Middle frontal gyrus (tissue), 1 donor: ENCODE data around the gene MEGF11.

Source experiments
- DNase-seq: peaks from one replicate; pipeline ENCODE4 v3.0.0-alpha.2; 2015; ENCODE audit warnings: low spot score; ENCODE audit errors: extremely low spot score

Gene MEGF11

DNA sequence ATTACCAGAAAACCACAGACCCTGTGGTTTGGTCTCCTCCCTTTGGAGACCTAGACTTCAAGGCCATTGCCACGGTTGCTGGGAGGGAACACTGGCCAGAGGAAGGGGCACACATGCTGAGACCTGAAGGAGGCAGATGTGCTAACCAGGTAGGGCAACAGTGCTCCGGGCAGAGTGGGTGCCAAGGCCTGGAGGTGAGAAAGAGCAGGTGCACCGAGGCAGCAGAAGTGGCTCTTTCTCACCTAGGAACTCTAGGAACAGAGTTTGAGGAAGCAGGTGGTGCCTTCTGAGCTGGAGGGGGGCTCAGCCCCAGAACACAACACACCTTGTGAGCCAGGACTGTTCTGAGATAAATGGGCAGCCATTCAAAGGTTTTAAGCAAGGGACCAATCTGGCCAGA lies 106.1 kb downstream of the MEGF11 start:
- DNase-seq: no peak

DNA sequence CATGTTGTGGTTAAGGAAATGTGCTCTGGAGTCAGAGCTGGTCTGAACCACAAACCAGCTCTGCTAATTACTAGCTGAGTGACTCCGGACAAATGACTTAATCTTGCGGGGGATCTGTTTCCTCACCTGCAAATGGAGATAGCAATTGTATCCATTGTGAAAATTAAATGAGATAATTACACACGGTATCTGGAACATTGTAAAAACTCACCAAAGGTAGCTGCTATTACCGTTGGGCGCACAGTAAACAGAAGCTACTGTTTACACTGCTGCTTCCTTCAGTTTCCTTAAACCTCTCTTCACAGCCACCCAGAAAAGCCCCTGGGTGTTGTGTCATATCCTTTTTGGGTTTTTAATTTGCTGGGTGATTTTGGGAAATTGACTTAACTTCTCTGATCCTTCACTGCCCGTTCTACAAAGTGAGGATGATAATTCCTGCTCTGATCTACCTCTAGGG lies 107.8 kb downstream of the MEGF11 start:
- DNase-seq: no peak

DNA sequence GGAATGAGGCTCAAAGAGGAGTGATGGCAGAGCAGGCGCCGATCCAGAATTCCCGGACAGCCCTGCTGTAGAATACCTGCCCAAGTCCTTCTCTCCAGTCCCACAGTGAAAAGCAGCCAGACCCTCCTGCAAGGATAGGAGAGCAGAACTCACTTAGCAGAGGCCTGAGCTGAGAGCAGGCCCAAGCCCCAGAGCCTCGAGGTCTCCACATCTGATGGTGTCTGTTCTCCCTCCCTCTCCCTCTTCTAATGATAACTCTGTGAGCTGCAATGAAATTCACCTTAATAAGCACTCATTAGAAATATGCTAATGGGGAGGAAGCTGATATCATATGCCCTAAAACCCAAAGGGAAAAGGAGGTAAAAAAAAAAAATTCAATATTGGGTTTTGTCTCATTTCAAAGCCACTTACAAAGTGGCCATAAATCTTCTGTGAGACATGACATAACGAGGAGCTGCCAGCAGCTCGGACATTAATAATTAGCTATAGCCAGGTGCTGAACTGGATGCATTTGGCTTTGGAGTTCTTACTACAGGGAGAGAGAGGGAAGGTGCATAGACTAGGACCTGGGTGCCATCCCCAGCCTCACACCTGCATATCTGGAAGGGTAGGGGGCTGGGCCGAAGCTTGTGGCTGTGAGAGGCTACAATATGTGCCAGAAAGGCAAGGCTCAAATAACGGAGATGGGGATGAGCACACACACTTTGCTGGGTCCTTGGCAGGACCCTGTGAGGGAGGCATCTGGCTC lies 108.4 kb downstream of the MEGF11 start:
- DNase-seq: no peak

DNA sequence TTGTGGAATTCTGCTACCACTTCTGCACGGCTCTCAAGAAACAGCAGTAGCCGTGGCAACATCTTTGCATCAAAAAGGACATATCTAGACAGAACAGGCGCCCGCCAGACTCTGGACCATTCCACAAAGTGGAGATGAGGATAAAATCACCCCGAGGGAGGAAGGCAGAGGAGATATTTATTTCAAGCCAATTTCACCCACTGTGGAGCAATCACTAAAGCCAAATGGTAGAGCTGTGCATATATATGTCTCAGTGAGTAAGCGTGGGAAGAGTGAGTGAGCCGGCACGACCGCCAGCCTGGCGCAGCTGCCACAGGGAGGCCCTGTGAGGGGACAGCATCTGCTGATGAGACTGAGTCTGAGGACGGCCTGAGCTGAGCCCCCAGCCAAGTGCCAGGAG lies 111.3 kb downstream of the MEGF11 start:
- peak; percentile 58 for DNase-seq

DNA sequence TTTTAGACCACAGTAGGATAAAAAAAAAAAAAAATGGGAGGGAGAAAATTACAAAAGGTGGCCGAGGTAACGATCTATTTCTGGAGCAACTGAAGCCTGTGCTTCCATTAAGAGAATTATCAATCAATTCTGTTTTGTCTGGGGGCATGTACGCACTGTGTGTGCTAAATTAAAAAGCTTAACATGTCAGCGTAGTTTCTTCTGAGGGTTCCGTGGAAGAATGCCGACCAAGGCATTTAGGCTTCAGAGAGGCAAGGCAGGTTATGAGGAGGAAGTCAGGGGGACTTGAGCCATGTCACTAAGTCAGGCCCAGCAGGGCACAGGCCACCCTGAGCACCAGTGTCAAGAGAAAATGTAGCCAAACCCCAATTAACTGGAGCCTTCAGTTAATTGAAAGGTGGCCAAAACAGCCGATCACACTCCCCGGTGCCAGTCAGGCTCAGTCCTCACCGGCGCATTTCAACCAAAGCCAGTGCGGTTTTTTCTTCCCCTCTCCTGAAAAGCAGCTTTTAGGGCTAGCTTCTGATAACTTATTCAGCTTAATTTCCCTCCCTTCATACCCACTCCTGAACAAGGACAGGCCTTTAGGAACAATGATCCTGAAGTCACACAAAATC lies 113.9 kb downstream of the MEGF11 start:
- DNase-seq: no peak

DNA sequence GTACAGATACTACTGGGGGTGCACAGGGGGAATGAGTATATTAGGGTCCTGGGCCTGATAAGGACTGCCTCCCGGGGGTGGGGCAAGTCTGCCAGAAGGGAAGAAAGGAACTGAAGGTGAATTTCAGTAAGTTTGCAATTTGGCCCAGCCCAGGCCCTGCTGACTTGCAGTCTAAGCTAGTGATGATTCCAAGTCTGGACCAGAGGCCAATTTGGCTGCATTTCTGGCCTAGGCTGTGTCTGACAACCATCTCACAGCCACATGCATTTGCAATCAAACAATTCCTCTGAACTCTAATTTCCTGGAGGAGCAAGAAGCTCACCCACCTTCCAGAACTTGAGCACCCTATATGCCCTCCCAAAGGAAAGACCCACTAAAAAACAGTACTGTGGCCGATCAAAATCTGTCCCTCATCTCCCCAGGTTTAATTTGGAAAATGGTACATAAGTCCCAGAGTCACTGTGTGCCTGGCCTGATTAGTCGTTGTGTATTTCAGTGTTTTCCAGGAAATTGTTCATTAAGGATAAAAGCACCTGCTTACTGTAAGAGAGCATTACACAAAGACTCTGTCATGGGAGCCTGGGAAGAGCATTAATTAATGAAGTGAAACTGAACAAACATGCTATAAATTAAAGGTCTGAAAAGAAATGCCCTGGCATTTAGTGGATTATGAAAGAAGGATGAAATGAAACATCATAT lies 114.5 kb downstream of the MEGF11 start:
- DNase-seq: no peak

DNA sequence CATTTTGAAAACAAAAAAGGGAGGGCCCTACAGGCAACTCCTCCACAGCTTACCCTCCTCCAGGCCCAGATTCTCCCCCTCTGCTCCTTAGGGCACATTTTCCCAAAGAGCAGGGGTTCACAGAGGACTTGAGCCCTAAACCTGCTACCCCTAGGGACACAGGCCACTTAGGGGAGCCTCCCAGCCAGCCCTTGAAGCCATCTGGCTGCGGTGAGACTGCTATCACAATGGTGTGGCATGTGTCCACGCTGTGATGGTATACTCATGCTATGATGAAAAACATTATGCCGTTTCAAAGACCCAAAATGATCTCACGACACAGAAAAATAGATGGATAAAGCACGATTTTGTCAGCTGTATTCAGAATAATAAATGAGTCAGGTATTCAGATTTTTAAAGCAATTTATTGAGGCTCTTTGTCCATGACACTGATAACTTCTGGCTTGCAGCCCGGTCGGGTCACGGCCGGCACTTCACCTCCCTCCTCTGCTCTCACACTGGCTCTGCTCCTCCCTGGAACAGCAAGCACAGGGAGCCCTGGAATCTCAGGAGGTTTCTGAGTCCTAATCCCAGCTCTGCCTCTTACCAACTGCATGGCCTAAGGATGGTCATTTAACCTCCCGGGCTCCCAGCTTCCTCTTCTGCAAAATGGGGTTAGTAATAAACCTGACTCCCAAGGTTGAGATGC lies 115.3 kb downstream of the MEGF11 start:
- DNase-seq: no peak

DNA sequence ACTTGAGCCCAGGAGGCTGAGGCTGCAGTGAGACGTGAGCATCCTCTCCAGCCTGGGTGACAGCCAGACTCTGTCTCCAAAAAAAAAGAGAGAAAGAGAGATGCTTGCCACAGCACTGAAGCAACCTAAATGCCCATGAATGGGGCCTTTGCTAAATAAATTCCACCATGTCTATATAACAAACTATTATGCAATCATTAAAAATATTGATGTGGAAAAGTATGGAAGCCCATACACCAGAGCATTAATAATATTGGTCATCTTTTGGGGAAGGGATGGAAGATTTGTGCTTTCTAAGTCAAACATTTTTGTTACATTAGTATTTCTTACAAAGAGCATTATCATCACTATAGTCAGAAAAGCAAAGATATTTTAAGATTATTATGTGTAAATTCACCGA lies 116.6 kb downstream of the MEGF11 start:
- DNase-seq: no peak

DNA sequence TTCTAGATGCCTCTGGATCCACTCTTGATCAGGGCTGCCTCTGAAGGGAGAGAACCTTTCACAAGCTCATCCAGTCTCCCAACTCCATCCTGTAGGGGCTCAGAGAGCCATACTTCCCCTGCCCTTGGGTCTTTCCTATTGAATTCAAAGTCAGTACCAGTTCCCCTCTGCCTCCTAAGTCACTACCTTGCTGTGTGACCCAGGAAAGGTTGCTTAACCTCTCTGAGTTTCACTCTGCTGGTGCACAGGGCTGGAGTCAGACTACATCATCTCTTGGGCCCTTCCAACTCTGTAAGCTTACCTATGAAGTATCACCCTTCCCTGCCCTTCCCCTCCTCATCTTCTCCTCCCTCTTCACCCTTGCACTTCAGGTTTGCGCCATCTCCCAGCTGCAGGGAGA lies 117.9 kb downstream of the MEGF11 start:
- no peak for DNase-seq

DNA sequence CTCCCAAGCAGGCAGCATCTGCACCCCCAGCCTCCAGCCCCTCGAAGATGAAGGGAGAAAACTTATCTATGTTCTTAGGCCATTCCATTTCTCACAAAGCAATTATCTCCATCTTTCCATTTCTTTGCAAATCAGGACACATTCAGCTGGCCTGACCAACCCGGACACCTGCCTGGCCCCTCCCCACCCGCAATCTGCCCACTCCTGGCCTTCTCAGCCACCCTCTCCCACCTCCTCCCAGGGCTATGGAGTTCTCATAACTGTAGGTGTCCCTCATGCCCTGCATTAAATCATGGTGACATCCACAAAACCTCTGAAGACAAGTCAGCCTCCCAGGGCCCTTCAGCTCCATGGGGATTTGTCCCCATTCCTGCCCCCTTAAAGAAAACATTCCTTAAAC lies 119.3 kb downstream of the MEGF11 start:
- no peak for DNase-seq

DNA sequence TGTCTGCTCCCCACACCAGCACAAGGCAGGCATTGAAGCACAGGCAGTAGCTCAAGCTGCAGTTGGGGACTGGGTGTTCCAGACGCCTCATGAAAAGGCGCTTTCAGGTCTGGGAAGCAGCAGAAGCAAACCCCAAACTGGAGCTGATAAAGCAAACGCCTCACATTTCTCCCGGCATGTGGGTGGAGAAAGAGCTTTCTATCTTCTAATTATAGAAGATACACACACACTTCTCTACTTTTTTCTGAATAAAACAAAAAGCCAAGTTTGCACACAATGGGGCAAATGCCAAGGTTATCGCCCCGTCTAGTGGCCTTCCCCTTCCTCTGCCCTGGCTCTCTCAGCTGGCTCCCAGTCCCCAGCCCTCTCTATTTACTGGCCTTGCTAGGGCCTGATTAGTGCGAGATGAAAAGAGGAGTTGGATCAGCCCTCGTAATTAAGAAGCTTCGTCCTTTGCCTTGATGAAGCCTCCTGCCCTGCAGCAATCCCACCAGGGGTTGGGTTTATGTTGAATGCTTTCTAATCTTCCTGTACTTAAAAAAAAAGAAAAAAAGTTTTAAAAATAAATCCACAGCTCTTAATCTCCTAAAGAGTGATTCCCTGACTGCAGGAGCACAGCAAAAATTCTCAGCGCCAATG lies 120.2 kb downstream of the MEGF11 start:
- DNase-seq: peak; percentile 52

DNA sequence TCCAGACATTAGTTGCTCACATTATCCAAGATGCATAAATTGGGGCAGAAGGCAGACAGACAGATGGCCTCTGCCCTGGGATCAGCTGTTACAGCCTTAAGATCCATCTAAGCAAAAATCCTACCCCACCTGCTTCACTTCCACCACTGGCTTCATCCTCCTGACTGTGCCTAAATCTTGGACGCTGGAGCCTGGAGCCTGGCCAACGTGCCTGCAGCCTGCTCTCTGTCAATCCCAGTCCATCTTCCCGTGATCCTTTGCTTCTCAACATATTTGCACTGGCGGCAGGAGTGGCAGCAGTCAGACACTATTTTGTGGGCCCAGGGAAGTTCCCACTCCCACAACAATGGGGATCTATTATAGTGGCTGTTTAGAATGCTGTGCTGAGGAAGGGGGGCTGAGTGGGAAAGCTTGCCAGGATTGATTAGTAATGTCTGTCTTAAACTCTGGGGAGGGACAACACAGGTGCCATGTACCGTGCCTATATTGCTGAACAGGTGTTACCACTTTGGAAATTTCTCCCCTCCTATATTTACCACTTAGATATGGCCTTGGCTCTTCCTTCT lies 121.2 kb downstream of the MEGF11 start:
- DNase-seq: no peak

DNA sequence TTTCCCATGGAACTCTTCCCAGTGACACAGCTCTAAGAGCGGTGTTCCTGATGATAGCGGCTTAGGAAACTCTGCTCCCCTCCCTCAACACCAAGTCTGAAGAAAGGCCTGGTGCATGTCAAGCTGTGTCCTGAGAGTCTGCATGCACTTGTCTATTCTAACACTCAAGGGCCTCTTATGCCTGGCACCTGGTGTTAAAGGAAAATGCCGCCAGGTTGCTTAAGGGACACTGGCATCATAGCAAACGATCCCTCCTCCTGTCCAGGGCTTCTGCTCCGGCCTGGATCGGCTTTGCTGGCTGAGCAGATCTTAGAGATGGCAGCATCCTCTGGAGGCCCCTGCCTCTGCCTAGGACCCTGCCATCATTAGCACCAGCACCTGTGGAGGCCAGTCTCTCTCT lies 121.7 kb downstream of the MEGF11 start:
- DNase-seq: no peak

DNA sequence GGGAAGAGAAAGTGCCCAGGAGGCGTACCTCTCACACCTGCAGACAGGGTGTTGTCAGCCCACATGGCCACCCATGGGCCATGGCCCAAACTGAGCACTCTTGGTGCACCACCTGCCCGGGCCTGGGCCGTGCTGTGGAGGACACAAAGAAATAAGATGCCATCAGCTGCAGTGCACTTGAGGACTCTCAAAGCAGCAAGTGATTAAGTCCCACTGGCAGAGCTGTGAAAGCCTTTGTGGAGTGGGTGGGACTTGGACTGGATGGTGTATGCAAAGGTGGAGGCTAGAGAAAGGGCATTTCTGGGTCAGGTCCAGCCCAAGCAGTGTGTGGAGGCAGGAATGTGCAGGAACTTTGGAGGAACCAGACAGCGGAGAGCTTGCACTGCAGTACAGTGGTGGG lies 122.3 kb downstream of the MEGF11 start:
- DNase-seq: no peak

DNA sequence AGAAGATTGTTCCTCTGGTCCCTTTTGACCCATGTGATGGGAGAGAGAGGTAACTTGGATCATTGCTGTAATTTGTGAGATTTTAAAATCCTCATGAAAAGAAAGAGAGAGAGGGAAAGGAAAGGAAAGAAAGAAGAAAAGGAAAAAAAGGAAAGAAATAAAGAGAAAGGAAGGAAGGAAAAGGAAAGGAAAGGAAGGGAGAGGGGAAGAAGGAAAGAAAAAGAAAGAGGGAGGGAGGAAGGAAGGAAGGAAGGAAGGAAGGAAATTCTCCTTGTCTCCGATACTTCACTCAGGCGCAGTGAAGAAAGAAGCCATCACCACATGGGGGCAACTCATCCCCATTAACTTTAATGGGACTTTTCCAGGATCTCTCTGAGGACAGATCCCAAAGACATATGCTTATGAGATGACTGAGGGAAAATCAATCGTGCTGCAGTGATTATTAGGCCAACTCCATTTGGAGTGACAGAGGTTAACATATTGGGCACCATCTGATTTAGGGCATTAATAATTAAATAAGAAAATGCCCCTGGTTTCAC lies 123.0 kb downstream of the MEGF11 start:
- no peak for DNase-seq

DNA sequence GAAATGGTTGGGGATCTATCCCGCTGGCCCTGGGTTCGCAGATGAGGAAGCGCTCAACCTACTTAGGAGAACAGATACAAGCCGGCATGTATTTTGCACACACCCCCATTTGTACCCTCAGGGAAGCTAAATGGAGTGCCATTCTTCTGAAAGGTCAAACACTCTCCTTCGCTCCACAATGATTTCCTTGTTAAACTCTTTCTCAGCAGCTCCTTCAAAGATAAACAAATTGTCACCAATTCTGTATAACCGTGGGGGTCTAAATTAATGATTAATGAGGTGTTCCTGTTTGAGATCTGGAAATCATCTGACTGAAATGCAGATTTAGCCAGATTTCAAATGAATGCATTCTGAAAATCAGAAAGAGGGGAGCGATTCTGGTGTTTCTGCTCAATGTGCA lies 124.0 kb downstream of the MEGF11 start:
- DNase-seq: no peak

DNA sequence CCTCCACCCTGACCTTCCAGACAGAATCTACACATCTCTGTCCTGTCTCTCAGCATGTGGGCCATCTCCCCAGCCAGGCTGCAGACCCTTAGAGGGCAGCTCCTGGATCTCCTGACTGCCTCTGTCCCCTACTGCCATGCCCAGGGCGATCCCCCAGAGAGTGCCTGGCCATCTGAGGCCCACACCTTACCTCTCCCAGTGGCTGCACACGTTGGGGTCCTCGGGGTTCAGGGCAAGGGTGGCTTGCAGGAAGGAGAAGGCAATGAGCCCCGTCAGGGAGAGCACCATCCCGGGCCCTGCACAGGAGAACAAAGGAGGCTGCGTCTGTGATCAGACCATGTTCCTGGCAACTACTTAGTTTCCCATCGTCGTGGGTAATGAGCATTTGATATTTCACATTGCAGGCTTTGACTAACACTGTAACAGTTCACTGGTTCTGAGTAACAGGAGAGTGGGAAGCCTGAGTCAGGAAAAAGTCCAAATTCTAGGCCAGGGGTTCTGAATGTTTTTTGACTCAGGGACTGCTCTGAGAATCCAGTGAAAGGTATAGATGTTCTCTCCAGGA lies 125.4 kb downstream of the MEGF11 start:
- DNase-seq: no peak

DNA sequence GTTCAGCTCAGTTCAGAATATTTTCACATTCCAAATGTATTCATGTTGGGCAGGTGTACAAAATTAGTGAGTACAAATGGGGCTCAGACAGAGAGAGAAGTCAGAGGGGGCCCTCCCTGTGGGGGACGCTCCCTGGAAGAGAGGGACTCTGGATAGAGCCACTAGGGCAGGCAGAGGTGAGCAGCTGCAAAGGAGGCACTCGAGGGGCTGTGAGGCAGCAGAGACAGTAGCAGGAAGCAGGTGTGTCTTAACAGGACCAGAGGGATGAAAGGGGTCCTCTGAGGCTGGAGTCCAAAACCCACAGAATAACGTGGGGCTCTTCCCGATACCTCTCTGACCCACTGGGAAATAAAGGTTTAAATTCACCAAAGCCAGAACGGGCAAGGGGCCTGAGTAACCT lies 127.1 kb downstream of the MEGF11 start:
- no peak for DNase-seq

DNA sequence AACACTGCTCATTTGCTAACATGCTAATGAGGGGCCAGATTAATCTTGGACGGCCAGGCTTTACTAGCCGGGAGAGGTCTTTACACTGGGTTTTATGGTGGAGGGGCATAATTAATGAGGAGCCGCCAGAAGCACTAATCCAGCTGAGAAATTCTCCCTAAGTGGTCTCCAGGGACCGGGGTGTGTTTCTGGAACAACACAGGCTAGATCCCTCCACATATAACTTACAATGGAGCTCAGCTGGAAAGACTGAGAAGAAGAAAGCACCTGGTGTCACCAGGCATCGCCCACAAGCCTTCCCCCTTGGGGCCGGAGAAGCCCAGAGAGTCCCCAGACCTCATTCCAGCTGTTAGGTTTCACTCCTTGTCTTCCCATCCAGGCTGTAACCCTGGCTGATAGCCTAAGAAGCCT lies 127.5 kb downstream of the MEGF11 start:
- DNase-seq: no peak

DNA sequence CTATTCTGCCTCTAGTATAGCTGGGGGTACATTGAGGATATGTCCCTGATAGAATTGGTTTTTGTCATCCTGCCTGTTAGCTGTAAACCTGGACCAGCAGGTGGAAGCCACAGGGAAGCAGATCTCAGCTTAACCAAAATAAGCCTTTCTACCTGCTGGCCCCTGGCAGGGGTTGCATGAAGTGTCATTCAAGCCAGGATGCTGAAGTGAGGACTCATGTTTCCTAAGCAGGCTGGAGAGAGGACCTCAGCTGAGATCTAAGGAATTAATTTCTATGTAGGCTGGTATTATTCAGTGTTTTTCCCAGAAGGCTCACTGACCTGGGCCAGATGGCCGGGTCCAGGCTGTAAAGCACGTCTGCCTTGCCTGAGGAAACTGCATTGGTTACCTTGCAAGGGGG lies 128.9 kb downstream of the MEGF11 start:
- no peak for DNase-seq

DNA sequence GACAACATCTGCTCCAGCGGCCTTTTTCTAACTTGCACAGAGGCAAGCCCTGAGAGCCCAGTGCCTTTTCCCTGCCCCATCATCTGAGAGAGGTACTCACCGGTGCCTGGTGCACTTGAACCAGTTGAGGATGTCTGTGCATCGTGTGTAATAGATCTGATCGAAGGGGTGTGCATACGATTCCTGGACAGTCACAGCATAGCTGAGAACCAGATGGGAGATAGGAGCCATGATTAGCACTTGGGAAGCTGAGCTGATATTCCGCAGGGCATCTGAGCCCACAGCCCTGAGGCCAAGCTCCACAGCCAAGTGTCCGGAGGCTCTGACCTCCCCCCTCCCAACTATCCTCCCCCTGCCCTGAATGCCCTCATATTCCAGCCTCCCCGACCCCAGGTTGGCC lies 129.8 kb downstream of the MEGF11 start:
- no peak for DNase-seq
